ENCODE results near the gene HDAC4.

DNA sequence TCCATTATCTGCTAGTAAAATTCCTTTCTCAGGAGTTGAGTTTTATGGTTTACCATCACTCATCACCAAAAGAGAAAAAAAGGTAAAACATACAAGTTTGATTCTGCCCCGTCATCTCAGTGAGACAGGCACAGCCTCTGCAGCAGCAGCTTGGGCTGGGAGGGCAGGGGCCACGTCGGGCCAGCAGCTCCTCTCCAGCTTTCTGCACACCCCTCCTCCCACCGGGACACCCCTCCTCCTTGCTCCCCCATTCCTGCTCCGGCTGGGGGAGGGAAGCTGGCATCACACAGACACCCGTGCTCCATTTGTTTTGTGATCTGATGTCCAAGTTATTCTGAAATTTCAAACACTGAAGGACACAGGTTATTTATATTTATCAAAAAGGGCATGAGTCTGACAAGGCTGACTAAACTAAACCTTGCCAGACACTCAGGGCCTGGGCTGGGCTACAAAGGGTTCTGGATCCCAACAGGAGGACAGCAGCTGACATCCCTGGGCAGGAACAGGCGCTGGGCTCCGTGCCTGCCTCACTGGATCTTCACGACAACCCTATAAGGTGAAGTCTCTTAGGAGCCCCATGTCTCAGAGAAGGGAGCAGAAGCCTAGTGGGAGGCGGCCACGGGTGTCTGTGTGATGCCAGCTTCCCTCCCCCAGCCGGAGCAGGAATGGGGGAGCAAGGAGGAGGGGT, 71.4 kb downstream of the HDAC4 start:
- TF ChIP-seq, protein P1, sequence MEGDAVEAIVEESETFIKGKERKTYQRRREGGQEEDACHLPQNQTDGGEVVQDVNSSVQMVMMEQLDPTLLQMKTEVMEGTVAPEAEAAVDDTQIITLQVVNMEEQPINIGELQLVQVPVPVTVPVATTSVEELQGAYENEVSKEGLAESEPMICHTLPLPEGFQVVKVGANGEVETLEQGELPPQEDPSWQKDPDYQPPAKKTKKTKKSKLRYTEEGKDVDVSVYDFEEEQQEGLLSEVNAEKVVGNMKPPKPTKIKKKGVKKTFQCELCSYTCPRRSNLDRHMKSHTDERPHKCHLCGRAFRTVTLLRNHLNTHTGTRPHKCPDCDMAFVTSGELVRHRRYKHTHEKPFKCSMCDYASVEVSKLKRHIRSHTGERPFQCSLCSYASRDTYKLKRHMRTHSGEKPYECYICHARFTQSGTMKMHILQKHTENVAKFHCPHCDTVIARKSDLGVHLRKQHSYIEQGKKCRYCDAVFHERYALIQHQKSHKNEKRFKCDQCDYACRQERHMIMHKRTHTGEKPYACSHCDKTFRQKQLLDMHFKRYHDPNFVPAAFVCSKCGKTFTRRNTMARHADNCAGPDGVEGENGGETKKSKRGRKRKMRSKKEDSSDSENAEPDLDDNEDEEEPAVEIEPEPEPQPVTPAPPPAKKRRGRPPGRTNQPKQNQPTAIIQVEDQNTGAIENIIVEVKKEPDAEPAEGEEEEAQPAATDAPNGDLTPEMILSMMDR (optimal IDR thresholded peaks at IDR 0.05 in 1 of 3, IDR thresholded peaks at IDR 0.05 in 1 of 3, conservative IDR thresholded peaks at IDR 0.05 in 1 of 3; ENCODE audit: extremely low read depth in 1 of 3, insufficient read depth in 2 of 3, low read length in 3 of 3), result no peak
- TF ChIP-seq EZH2 (IDR thresholded peaks at IDR 0.05; ENCODE audit: low read length), result no peak
